OCI-LY3 (cell line): ENCODE data around the gene ARID3C.

Experiments
- H2AFZ ChIP-seq: fragments of 200-600, 300-600 bp; shearing (Covaris generic); 2 replicates; pipeline ENCODE4 v1.6.0; 2014; ENCODE audit warnings: antibody characterized with exemption, low read depth, low read length
- H3K27ac ChIP-seq: fragments of 200-600, 300-600 bp; sonication (generic); 2 replicates; pipeline ENCODE4 v1.5.1; 2014; ENCODE audit warnings: mild to moderate bottlenecking, low read length, moderate library complexity, mixed read lengths
- H3K27me3 ChIP-seq: fragments of 200-600, 300-600 bp; sonication (generic); 2 replicates; pipeline ENCODE4 v1.6.1; 2014; ENCODE audit warnings: low read depth, low read length, mixed read lengths
- H3K36me3 ChIP-seq: fragments of 200-600, 300-600 bp; sonication (generic); replicated peaks from 2 replicates; pipeline ENCODE3; 2014; ENCODE audit warnings: low read depth, low read length, mixed read lengths
- H3K4me1 ChIP-seq: fragments of 300-600, 200-600 bp; sonication (generic); 2 replicates; pipeline ENCODE4 v1.6.1; 2014; ENCODE audit warnings: low read length, mixed read lengths
- H3K4me2 ChIP-seq: fragments of 200-600, 300-600 bp; sonication (generic); 2 replicates; pipeline ENCODE4 v1.6.1; 2014; ENCODE audit warnings: low read length, mixed read lengths
- H3K4me3 ChIP-seq: fragments of 300-600, 200-600 bp; sonication (generic); 2 replicates; pipeline ENCODE4 v1.5.1; 2014; ENCODE audit warnings: antibody characterized with exemption, mild to moderate bottlenecking, low read length, moderate library complexity
- H3K79me2 ChIP-seq: fragments of 300-600, 200-600 bp; shearing (Covaris generic); 2 replicates; pipeline ENCODE4 v1.6.1; 2014; ENCODE audit warnings: mild to moderate bottlenecking, low read length, mixed read lengths
- H3K9ac ChIP-seq: fragments of 300-600, 200-600 bp; shearing (Covaris generic); 2 replicates; pipeline ENCODE4 v1.6.0; 2014; ENCODE audit warnings: mild to moderate bottlenecking, low read length, moderate library complexity
- H3K9me3 ChIP-seq: fragments of 200-600, 300-600 bp; shearing (Covaris generic); 2 replicates; pipeline ENCODE4 v1.6.1; 2014; ENCODE audit warnings: low read length, mixed read lengths; ENCODE audit not compliant: insufficient read depth
- H4K20me1 ChIP-seq: fragments of 200-600, 300-600 bp; sonication (generic); 2 replicates; pipeline ENCODE4 v1.6.1; 2016; ENCODE audit warnings: low read length, mixed read lengths; ENCODE audit not compliant: insufficient read depth
- CTCF ChIP-seq: fragments of 200-600, 300-600 bp; sonication (generic); IDR thresholded peaks from 2 replicates; pipeline ENCODE4 v1.5.1; 2014; ENCODE audit warnings: antibody characterized with exemption, low read length, low read depth
- EZH2phosphoT487 ChIP-seq: fragments of 200-600 bp; shearing (Covaris generic); IDR thresholded peaks from 2 replicates; pipeline ENCODE4 v1.6.1; 2018; ENCODE audit warnings: antibody characterized with exemption, mixed run types, low read depth

Gene ARID3C

GRCh38 chr9:34585946-34586669 is 42.8 kb downstream of the ARID3C start:
- TF ChIP-seq CTCF: no peak
- no peak for TF ChIP-seq EZH2phosphoT487
- Histone ChIP-seq H3K79me2 (no peaks in the 10 kb centered on the region), H3K4me1 (peaks cover 48% of the 10 kb centered on the region), H3K27me3 (peaks cover 11% of the 10 kb centered on the region; the same call in 1 of the 2 replicates), H3K9ac (no peak overlapping the region), H2AFZ (no peak overlapping the region), H3K9me3 (no peaks in the 10 kb centered on the region), H3K36me3 (no peaks in the 10 kb centered on the region), H4K20me1 (no peaks in the 10 kb centered on the region), H3K4me3 (no peak overlapping the region), H3K27ac (no peak overlapping the region), H3K4me2 (no peak overlapping the region)

DNA sequence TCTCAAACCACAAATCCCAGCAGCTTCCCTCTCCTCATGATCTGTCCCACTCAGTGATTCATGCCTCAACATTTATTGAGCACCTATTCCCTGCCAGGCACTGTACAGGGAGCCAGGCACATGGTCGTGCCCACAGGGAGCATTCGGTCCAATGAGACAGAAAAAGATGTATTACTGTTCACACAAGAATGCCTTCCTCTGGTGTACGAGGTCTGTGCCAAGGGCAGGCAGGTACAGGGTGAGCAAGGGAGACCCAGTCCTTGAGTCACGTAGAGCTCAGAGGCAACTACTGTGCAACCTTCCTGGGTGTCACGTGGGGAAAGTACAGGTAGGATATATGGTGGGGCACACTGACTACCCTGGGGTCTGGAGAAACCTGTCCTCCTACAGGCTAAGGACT is 43.9 kb downstream of the ARID3C start:
- Histone ChIP-seq H4K20me1 (no peaks in the 10 kb centered on the region), H3K27me3 (peaks cover 11% of the 10 kb centered on the region; the same call in 1 of the 2 replicates), H3K79me2 (no peaks in the 10 kb centered on the region), H3K9me3 (no peaks in the 10 kb centered on the region), H2AFZ (no peak overlapping the region), H3K4me2 (peak overlapping the region; percentile 41), H3K4me1 (peaks cover 48% of the 10 kb centered on the region), H3K4me3 (no peak overlapping the region), H3K27ac (no peak overlapping the region), H3K36me3 (no peaks in the 10 kb centered on the region), H3K9ac (no peak overlapping the region)
- TF ChIP-seq CTCF: no peak
- no peak for TF ChIP-seq EZH2phosphoT487

GRCh38 chr9:34582787-34583186 is 46.1 kb downstream of the ARID3C start:
- H3K79me2 ChIP-seq: no peaks in the 10 kb centered on the region
- H3K27ac ChIP-seq: no peak overlapping the region
- peaks cover 11% of the 10 kb centered on the region; the same call in 1 of the 2 replicates for H3K27me3 ChIP-seq
- H3K4me2 ChIP-seq: no peak overlapping the region
- H3K9me3 ChIP-seq: no peaks in the 10 kb centered on the region
- no peak overlapping the region for H3K9ac ChIP-seq
- H3K4me1 ChIP-seq: peaks cover 47% of the 10 kb centered on the region
- no peaks in the 10 kb centered on the region for H4K20me1 ChIP-seq
- H2AFZ ChIP-seq: no peak overlapping the region
- H3K4me3 ChIP-seq: no peak overlapping the region
- no peak for TF ChIP-seq EZH2phosphoT487
- no peak for TF ChIP-seq CTCF
- no peaks in the 10 kb centered on the region for H3K36me3 ChIP-seq

DNA sequence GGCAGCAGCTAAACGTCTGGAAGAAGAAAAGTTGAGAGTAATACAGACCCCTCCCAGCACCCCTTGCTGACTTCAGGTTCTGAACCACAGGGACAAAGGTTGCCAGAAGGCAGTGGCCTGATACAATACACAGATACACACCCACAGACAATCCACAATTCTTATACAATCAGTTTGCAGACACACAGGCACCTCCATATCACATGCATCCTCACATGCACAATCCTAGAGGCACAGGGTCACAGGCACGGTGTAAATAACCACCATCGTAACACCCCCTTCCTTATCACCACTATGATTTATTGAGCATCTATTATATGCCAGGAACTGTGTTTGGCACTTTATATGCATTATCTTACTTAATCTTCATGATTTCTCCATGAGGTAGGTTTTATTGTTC is 47.5 kb downstream of the ARID3C start:
- H4K20me1 ChIP-seq: no peaks in the 10 kb centered on the region
- no peak overlapping the region for H3K9ac ChIP-seq

More for the DNA sequence above, 47.5 kb downstream of the ARID3C start:
- peaks cover 32% of the 10 kb centered on the region for H3K4me1 ChIP-seq
- peaks cover 3% of the 10 kb centered on the region; the same call in 1 of the 2 replicates for H3K27me3 ChIP-seq
- H3K27ac ChIP-seq: no peak overlapping the region
- H3K4me3 ChIP-seq: no peak overlapping the region
- H3K9me3 ChIP-seq: no peaks in the 10 kb centered on the region
- H2AFZ ChIP-seq: no peak overlapping the region
- H3K4me2 ChIP-seq: no peak overlapping the region
- no peak for TF ChIP-seq CTCF
- TF ChIP-seq EZH2phosphoT487: no peak
- H3K79me2 ChIP-seq: no peaks in the 10 kb centered on the region
- H3K36me3 ChIP-seq: no peaks in the 10 kb centered on the region
